ENCODE measurements around the gene XG.
"Not testable (repeated sequence)": the region's sequence is repeated elsewhere in the genome, so short reads cannot be mapped to it uniquely, and the experiment has no call there.

The XG gene

GRCh38 chrX:2751874-2752300, at the start of gene XG:
XG (plus strand) TSS chrX:2752040; CDS start chrX:2752275, 235 bp downstream.
- not testable (repeated sequence) for DNase-seq

GRCh38 chrX:2703991-2704369, 47.9 kb upstream of the XG start:
- DNase-seq = no peak

- DNase-seq = no peak
Observed at GRCh38 chrX:2705046-2705832, 46.6 kb upstream of the XG start.

GRCh38 chrX:2707334-2707760, 44.5 kb upstream of the XG start:
- peak; percentile 33 for DNase-seq

- DNase-seq = no peak
Observed at GRCh38 chrX:2708021-2708420, 43.8 kb upstream of the XG start.

- DNase-seq = no peak
Observed at GRCh38 chrX:2708592-2709188, 43.1 kb upstream of the XG start.

- DNase-seq = no peak
Observed at GRCh38 chrX:2709556-2709955, 42.3 kb upstream of the XG start.

GRCh38 chrX:2710041-2710840, 41.6 kb upstream of the XG start:
- no peak for DNase-seq

GRCh38 chrX:2711441-2711840, 40.4 kb upstream of the XG start:
- DNase-seq = no peak

GRCh38 chrX:2712428-2712827, 39.4 kb upstream of the XG start:
- no peak for DNase-seq

- DNase-seq = no peak
Observed at GRCh38 chrX:2712890-2713840, 38.7 kb upstream of the XG start.

- DNase-seq = no peak
Observed at GRCh38 chrX:2714551-2714950, 37.3 kb upstream of the XG start.

GRCh38 chrX:2715066-2715600, 36.7 kb upstream of the XG start:
- no peak for DNase-seq

- DNase-seq = no peak
Observed at GRCh38 chrX:2717312-2717711, 34.5 kb upstream of the XG start.

- DNase-seq = no peak
Observed at GRCh38 chrX:2718821-2719220, 33.0 kb upstream of the XG start.

GRCh38 chrX:2719774-2720447, 31.9 kb upstream of the XG start:
- DNase-seq = no peak

GRCh38 chrX:2723286-2723879, 28.5 kb upstream of the XG start:
- no peak for DNase-seq

- not testable (repeated sequence) for DNase-seq
Observed at GRCh38 chrX:2727264-2727663, 24.6 kb upstream of the XG start.

- DNase-seq = no peak
Observed at GRCh38 chrX:2732076-2732475, 19.8 kb upstream of the XG start.

GRCh38 chrX:2732649-2733048, 19.2 kb upstream of the XG start:
- no peak for DNase-seq

GRCh38 chrX:2733286-2733685, 18.6 kb upstream of the XG start:
- no peak for DNase-seq
